H7 (cell line): ENCODE data around the gene SIM2. TPM values are rescaled to one million over a fixed set of nuclear protein-coding genes. Genes with fewer than 3 reads are reported as not detected.

Source experiments
- DNase-seq: peaks from one replicate; pipeline ENCODE4 v3.0.0; 2012
- H3K27me3 ChIP-seq: 2 replicates; pipeline ENCODE4 v1.6.0; 2011; ENCODE audit warnings: mild to moderate bottlenecking, low read length; ENCODE audit not compliant: control insufficient read depth, insufficient read depth
- H3K36me3 ChIP-seq: replicated peaks from 2 replicates; pipeline ENCODE4 v1.5.1; 2011; ENCODE audit warnings: low read length; ENCODE audit not compliant: control insufficient read depth, insufficient read depth
- H3K4me3 ChIP-seq: 2 replicates; pipeline ENCODE4 v1.5.1; 2011; ENCODE audit warnings: low read depth, mild to moderate bottlenecking, control low read depth, low read length, moderate library complexity; ENCODE audit not compliant: insufficient read depth
- total RNA-seq: library from RNA; depleted of rRNA; stranded (reverse); fragments of >200 nt; shearing (Covaris generic); gene quantifications from 2 replicates; pipeline ENCODE4 v1.2.3, GENCODE V29; 2014

SIM2 gene
- total RNA-seq, 1 experiment from 2014 or later = 0.07 TPM

DNA sequence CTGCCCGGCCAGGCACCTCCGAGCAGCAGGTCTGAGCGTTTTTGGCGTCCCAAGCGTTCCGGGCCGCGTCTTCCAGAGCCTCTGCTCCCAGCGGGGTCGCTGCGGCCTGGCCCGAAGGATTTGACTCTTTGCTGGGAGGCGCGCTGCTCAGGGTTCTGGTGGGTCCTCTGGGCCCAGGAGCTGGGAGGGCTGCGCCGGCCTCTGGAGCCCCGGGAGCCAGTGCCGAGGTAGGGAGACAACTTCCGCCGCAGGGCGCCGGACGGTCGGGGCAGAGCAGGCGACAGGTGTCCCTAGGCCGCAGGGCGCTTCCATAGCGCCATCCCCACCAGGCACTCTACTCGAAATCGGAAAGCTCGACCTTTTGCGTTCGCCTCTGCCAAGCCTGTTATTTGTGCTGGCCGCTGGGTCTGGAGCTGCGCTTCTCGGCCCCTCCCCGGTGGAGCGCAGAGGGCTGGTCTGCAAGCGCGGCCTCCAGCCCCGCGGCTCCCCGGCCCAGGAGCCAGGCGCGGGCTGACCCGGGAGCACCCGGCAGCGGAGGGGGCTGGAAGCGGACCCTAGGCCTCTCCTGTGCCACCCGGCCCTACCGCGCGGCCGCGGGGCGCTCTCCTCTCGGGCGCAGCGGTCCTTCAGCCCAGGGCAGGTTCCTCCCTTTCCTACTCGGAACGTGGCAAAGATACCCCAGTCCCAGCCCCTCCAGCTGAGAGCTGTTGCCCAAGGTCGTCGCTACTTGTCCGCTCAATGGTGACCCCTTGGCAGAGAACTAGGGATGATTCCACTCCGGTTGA lies 2.2 kb downstream of the SIM2 start:
- no peak overlapping the region; the same call in 1 of the 2 replicates for H3K4me3 ChIP-seq
- peaks cover 100% of the 10 kb centered on the region for H3K27me3 ChIP-seq
- peak; percentile 87 for DNase-seq

GRCh38 chr21:36701756-36702621 lies 3.1 kb downstream of the SIM2 start:
- DNase-seq = peak; percentile 70
- Histone ChIP-seq H3K4me3 (no peak overlapping the region), H3K36me3 (no peaks in the 10 kb centered on the region), H3K27me3 (peaks cover 100% of the 10 kb centered on the region)

More for the DNA sequence above, 2.2 kb downstream of the SIM2 start:
- no peaks in the 10 kb centered on the region for H3K36me3 ChIP-seq

DNA sequence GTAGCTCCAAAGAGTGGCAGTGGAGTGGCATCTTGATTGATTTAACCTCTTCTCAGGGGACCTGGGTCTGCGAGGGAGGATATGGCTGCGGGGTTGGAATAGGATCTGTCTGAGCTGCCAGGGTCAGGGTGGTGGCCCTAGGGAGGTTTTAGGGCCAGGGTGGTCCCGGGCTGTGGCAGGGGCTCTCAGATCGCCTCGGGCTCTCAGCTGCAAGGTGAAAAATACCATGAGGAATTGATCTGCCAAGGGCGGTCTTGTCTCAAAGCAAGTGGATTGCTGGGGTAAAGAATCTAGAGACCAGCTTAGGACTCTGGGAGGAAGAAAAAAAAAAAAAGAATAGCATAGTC lies 3.7 kb downstream of the SIM2 start:
- DNase-seq = peak; percentile 30
- peaks cover 100% of the 10 kb centered on the region for H3K27me3 ChIP-seq
- H3K36me3 ChIP-seq = no peaks in the 10 kb centered on the region
- H3K4me3 ChIP-seq = no peak overlapping the region

GRCh38 chr21:36703123-36703522 lies 4.2 kb downstream of the SIM2 start:
- peak; percentile 32 for DNase-seq
- Histone ChIP-seq H3K27me3 (peaks cover 100% of the 10 kb centered on the region), H3K36me3 (no peaks in the 10 kb centered on the region), H3K4me3 (no peak overlapping the region)

DNA sequence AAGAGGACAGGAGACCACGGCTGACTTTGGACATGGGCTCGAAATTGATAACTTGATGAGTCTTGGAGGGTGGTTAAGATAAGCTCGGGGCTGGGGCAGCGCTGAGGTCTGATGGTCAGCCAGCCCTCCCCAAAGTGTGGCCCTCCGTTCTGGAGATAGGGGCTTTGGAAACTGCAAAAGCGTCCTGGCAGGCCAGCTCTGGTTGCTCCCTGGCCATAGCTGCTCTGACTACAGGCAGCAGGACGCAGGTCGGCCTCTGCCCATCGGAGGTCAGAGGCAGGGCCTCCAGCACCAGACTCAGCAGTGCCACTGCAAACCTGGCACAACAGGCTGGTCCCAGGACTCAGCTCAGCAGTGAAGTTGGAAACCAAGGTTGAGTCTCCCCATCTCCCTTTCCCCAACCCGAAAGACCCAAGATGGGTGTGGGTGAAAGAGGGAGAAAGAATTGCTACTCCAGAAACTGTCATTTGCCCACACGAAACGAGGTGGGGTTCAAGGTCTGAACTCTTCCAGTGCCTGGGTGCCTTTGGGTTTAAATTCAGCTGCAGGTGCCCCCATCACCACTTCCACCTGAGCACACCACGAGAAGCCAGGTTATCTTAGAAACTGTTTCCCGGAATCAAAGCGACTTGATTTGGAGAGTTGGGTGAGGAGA lies 4.8 kb downstream of the SIM2 start:
- peak; percentile 46 for DNase-seq
- Histone ChIP-seq H3K27me3 (peaks cover 100% of the 10 kb centered on the region), H3K4me3 (no peak overlapping the region), H3K36me3 (no peaks in the 10 kb centered on the region)

- no peaks in the 10 kb centered on the region for H3K36me3 ChIP-seq
- peak; percentile 80 for DNase-seq
- H3K4me3 ChIP-seq = peak overlapping the region; percentile 14; the same call in 1 of the 2 replicates
- peaks cover 100% of the 10 kb centered on the region for H3K27me3 ChIP-seq
These were observed 5.5 kb downstream of the SIM2 start for GRCh38 chr21:36704281-36704957.

DNA sequence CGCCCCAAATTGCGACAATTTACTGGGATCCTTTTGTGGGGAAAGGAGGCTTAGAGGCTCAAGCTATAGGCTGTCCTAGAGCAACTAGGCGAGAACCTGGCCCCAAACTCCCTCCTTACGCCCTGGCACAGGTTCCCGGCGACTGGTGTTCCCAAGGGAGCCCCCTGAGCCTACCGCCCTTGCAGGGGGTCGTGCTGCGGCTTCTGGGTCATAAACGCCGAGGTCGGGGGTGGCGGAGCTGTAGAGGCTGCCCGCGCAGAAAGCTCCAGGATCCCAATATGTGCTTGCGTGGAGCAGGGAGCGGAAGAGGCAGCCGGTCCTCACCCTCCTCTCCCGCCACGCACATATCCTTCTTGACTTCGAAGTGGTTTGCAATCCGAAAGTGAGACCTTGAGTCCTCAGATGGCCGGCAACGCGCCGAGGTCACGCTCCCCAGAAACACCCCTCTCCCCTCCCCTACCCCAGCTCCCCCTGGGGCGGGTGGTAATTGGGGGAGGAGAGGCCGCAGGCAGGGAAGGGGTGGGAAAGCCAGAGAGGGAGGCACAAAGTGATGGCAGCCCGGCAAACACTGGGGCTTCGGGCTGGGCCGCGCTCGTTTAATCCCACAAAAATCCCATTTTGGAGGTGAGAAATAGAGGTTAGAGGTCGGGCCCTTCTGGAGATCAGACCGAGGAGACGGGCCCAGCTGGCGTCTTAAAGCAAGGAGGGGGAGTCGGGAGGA lies 6.2 kb downstream of the SIM2 start:
- no peaks in the 10 kb centered on the region for H3K36me3 ChIP-seq
- H3K27me3 ChIP-seq = peaks cover 100% of the 10 kb centered on the region
- H3K4me3 ChIP-seq = peak overlapping the region; percentile 14; the same call in 1 of the 2 replicates
- DNase-seq = peak; percentile 83

DNA sequence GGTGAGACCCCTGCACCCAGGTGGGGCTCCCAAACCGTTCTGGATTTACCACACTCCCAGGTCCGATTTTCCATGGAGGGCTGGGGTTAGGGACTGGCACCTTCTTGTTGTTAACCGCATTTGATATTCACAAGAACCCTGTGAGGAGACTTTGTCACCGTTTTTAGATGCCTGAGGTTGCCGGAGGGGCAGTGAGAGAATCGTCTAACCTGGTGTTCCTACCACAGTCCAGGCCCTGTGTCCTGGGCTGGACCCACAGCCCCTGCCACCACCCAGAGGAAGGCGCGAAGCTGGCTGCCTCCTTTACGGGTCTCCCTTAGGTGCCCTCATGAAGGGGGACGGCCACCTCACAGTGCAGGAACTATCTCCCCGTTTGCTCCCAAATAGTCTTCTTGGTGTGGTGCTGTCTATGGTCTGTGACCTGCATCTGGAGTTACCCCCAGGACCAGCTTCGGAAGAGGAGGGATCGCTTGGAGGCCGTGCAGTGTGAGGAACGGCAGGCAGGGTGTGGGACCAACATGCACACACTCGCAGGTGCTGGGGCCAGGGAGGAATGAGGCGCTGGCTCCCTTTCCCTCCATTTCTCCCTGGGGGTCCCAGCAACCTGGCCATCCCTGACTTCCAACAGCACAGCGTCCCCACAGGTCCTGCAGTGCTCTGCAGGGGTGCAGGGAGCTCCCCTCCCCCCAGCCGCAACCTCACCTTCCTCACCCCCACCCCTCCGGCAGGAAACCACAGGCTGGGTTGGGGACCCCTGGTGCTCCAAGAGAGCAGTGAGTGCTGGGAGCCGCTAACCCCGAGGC lies 7.0 kb downstream of the SIM2 start:
- H3K36me3 ChIP-seq = no peaks in the 10 kb centered on the region
- H3K27me3 ChIP-seq = peaks cover 100% of the 10 kb centered on the region
- DNase-seq = peak; percentile 80
- H3K4me3 ChIP-seq = no peak overlapping the region

GRCh38 chr21:36706482-36706852 lies 7.6 kb downstream of the SIM2 start:
- Histone ChIP-seq H3K4me3 (no peak overlapping the region), H3K36me3 (no peaks in the 10 kb centered on the region), H3K27me3 (peaks cover 100% of the 10 kb centered on the region)
- peak; percentile 39 for DNase-seq

- H3K27me3 ChIP-seq = peaks cover 98% of the 10 kb centered on the region
- DNase-seq = peak; percentile 78
- no peak overlapping the region for H3K4me3 ChIP-seq
- no peaks in the 10 kb centered on the region for H3K36me3 ChIP-seq
These were observed 8.2 kb downstream of the SIM2 start for GRCh38 chr21:36706951-36707762.

DNA sequence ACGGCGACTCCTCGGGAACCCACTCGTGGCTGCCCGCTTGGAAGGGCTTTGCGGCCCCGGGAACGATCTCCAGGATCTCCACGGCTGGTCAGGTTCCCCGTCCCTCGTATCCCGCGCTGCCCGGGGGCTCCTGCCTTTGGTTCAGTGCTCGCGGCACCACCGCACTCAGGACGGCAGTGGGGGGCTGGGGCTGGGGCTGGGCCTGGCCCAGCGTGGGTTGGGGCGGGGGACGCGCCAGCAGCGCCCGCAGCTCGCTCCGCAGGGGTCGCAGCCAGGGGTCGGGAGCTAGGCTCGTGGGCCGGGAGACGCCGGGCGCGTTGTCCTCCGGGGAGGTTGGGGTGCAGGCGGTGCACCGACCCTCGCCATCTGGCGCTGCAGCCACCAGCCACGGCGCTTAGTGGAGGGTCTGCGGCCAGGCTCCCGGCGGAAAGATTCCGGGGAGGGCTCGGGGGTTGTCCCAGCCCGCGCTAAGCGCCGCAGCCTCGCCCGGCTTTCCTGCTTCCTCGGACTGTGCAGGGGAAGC lies 8.9 kb downstream of the SIM2 start:
- DNase-seq = peak; percentile 70
- Histone ChIP-seq H3K4me3 (no peak overlapping the region), H3K36me3 (no peaks in the 10 kb centered on the region), H3K27me3 (peaks cover 98% of the 10 kb centered on the region)

DNA sequence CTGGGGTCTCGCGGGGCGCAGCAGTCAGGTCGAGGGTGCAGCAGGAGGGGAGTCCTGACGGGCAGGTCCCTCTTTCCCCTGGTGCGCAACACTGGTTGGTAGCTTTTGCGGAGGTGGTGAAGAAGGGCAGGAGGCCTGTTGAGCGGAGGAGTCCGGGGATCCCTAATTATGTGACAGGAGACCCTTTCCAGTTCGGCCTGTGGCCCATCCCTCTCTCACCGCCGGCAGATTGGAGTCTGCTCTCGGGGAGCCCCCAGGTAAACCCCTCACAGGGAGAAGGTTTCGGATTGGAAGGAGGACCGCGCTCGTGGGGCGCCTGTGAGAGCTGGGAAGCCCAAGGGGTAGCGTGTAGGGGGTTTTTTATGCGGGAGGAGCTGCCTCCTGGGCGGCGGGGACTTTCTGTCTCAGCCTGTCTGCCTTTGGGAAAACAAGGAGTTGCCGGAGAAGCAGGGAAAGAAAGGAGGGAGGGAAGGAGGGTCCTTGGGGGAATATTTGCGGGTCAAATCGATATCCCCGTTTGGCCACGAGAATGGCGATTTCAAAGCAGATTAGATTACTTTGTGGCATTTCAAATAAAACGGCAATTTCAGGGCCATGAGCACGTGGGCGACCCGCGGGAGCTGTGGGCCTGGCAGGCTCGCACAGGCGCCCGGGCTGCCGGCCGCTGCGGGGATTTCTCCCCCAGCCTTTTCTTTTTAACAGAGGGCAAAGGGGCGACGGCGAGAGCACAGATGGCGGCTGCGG lies 9.5 kb downstream of the SIM2 start:
- DNase-seq = peak; percentile 72
- peak overlapping the region; percentile 4; the same call in 1 of the 2 replicates for H3K4me3 ChIP-seq
- peaks cover 97% of the 10 kb centered on the region for H3K27me3 ChIP-seq
- H3K36me3 ChIP-seq = no peaks in the 10 kb centered on the region
